T-helper 2 cell (primary cell): ENCODE data around the gene NFIX.

Experiments
- DNase-seq, 5 experiments: peaks; one replicate each; pipeline versions ENCODE4 v3.0.0 to v3.0.0-alpha.2; 2012 to 2022

NFIX gene

DNA sequence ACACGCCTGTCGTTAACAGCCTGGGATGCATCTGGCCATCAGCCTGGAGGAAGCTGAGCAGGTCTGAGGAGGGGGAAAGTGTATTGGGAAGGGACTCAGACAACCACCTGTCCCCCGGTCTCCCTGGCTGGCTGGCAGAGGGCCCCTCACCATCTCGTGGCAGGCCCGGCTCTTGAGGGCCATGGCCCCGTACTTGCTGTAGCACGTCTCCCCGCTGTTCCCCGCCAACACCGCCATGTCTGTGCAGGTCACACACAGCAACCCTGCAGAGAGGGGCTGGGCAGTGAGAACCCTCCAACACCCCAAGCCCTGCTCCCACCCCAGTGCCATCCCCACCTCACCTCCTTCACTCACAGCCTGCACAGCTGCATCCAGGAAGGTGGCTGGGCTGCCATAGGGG, 117.3 kb downstream of the NFIX start:
- no peak for DNase-seq

GRCh38 chr19:13115936-13116281, 120.6 kb downstream of the NFIX start:
- DNase-seq = no peak

DNA sequence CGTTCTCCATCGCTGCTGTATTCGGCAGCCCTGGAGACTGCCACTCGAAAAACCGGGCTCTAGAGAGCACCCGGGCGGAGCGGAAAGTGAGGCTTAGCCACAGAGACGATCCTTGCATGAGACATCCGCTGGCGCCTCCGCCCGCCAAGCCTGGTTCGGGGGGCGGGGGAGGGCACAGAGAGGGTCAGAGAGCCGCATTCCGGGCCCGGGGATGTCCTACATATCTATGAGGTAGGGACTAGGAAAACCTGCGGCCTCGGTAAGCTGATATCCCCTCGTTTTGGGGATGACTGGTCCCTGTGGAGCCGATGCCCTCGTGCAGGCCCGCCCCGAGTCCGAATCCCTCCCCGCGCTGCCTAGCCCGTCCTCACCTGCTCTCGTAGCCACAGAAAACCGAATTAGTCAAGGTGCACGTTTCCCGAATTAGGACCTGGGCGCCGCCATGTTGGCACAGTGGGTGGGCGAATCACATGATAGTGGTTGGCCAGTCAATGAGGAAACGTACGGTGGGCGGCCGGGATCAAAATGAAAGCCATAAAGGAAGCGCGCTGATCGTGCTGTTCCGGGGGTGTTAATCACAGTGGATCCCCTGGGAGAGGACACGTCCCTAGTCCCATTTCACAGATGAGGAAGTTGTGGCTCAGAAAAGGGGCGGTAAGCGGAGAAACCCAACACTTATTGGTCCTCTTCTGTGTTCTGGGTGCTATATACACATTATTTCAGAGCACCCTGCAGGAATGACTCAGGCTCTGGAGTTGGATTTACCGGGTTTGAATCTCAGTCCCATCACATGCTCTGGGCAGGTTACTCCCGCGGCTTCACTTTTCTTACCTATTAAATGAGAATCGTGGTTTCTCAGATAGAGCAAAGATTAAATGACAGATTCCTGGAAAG, 121.3 kb downstream of the NFIX start, which contains the start of gene TRMT1:
Gene TRMT1, minus strand, starts transcription at position 459 of the 894 bp plus-strand sequence. Its CDS starts 341 bp downstream, at position 118.
- DNase-seq = peak; percentile 74 to 92 (median 84)

DNA sequence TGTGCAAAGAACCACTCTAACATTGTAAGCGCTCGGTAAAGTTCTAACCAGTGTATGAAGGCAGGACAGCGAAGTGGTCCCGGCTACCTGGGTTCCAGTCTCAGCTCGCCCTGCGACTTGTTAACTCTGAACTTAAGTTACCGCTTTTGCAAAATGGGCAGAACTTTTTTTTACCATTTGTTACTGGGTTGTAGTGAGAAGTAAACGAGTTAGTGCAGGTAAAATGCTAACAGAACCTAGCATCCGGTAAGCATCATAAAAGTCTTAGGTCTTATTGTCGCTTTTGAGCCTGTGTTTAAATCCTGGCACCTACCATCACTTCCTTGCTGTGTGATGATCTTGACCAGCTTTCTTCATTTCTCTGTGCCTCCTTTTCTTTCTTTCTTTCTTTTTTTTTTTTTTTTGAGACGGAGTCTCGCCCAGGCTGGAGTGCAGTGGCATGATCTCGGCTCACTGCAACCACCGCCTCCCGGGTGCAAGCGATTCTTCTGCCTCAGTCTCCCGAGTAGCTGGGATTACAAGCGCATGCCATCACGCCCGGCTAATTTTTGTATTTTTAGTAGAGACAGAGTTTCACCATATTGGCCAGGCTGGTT, 122.0 kb downstream of the NFIX start:
- peak in 2 of 5 experiments; percentile 30 to 51 for DNase-seq

GRCh38 chr19:13117772-13118423, 122.6 kb downstream of the NFIX start, which contains the start of gene NACC1:
Gene NACC1, plus strand, starts transcription at chr19:13118264. Its CDS starts 16,944 bp downstream, at chr19:13135208.
- peak; percentile 80 to 94 (median 82) for DNase-seq

DNA sequence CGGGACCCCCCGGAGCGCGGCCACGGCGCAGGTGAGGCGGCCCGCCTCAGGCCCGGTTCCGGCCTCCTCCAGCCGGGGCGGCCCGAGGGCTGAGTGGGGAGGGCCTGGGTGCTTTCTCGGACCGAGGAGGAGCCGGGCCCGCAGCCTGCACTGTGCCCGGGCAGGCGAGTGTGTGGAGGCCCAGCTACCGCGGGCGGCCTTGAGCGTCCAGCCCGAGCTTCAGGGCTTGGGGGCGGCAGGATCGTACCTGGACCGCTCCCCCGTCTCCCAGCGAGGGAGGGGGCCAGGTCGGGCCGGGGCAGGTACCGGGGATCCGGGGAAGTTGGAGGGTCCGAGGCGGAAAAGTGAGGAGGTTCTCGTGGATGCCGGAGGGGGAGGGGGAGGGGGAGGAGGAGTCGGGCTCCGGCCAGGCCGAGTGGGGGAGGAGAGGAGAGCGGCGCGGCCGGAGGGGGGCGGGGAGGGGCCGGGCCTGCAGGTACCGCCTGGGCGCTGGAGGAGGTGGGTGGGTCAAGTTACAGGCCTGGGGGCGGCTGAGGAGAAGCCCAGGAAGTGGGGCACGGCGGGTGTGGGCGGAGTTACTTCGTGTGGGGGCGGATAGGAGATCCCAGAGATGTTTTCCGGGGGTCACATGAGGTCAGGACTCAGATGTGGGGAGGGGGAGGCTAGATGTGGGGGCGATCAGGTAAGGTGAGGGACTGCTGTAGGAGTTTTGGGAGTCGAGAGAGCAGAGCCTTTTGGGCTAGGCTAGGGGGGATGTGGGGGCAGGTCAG, 123.3 kb downstream of the NFIX start:
- peak in 1 of 5 experiments; percentile 51 for DNase-seq

- no peak for DNase-seq
Observed at GRCh38 chr19:13119627-13120026, 124.4 kb downstream of the NFIX start.

DNA sequence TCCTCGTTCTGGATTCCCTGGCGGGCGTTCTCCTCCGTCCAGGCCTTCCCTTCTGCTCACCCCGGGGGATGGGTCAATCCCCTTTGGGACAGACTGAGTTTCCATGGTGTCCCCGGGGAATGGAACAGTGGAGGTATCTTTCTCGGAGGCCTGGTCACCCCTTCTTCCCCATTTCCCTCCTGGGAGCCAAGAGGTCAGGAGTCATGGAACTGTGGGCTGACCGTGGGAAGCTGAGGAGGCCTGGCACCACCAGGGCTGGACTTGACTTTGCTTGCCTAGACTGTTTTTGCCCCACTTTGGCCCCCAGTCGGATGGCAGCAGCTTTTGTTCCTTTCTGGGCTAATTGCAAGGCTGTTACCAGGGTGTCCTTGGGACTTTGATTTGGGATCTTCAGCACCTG, 124.8 kb downstream of the NFIX start:
- no peak for DNase-seq

- DNase-seq = no peak
Observed at GRCh38 chr19:13120817-13121216, 125.5 kb downstream of the NFIX start.

GRCh38 chr19:13121551-13122274, 126.4 kb downstream of the NFIX start:
- DNase-seq = peak in 1 of 5 experiments; percentile 27

DNA sequence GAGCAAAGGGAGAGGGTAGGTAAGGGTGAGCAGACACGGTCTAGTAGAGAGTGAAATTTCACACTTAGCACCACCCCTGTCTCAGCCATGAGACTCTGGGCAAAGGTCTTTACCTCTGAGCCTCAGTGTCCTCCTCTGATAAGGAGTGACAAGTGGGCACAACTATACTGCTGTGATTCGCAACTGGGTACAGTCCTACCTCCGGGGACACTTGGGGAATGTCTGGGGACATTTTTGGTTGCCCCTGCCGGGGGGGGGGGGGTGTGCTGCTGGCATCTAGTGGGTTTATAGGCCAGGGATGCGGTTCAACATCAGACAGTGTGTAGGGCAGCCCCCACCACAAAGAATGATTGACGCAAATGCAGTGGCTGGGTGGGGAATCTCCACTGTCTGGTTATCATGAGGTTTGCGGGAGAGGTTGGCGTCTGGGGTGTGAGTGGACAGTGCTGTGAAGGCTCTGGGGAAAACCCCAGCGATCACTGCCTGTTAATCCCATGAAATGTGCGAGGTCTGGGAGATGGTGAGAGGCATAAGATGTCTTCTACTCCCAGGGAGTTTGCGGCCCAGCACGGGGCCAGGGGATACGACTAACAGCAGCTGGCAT, 127.1 kb downstream of the NFIX start:
- peak in 1 of 5 experiments; percentile 47 for DNase-seq

- no peak for DNase-seq
Observed at GRCh38 chr19:13122980-13123957, 128.0 kb downstream of the NFIX start.

- no peak for DNase-seq
Observed at GRCh38 chr19:13127051-13127450, 131.8 kb downstream of the NFIX start.

- DNase-seq = no peak
Observed at GRCh38 chr19:13127811-13128575, 132.7 kb downstream of the NFIX start.

GRCh38 chr19:13128583-13128982, 133.3 kb downstream of the NFIX start:
- no peak for DNase-seq

DNA sequence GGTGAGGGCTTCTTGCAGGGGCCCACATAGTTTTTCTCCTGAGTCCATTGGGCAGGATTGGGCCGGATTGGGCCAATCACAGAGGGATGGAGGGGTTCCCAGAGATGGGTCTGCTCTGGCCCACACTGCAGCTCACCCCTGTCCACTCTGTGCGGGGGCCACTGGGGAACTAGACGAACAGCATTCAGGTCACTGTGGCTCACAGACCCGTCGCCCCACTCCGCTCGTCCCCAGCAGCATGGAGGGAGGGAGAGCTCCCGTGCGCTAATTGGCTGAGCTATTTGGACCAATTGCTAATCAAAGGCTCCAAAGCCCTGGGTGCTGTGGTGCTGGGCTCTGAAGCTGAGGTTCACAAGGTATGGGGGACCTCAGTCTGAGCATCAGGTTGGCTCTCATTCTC, 134.1 kb downstream of the NFIX start:
- no peak for DNase-seq

DNA sequence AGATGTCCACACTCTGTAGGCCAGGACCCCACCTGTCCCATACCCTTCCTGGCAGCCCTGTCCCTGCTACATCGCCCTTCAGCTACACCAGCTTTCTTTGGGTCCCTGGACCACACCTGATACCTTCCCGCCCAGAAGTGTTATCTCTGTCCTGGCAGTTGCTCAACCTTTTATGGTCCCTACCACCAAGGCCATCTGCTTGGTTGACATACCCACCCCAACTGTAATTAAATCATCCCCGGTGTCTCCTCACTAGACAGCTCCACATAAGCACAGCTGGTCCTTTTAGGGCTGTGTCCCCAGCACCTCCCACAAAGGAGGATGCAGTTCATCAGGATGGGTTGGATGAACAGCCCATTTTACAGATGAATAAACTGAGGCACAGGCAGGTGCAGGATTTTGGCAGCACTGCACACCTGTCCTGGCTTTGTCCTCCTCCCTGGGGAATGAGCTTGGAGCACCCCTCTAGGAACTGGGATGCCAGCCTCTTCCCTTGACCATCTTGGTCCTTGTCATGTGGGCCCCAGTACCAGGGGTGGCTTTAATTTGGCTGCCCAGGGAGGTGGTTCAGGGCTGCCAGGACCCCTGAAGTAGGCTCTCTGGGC, 135.7 kb downstream of the NFIX start:
- DNase-seq = no peak

DNA sequence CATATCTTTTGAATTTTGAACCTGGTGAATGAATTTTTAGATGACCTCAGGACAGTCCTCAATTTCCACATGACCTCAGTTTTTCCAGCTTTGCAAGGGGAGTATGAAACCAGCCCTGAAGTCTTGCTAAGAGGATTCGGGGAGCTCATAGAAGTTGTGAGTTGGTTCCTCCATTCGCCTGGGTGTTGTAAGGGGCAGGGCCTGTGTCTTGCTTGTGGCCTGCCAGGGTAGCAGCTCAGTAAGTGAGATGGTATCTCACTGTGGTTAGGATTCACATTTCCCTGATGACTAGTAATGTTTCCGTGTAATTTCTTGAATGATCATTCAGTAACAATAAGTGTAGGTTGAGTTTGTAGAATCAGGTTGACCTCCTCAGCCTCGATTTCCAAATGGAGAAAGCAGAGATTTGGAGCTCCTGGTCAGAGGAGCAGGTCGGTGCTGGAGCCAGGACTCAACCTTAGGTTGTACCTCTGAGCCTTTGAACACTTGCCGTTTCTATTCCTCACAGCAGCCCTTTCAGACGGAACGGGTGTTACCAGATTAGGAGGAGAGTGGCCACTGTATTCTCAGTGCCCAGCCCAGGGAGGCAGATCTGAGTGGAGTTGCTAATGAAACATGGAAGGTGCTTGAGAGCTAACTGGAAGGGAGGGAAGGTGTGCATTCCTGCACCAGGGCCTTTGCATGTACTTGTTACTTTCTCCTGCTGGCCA, 137.4 kb downstream of the NFIX start:
- peak in 4 of 5 experiments; percentile 35 to 96 (median 44) for DNase-seq
